GM12874 (cell line): Measurements from ENCODE around the gene TMEM205.

Experiments
- TF ChIP-seq, protein P1 (sequence below): IDR thresholded peaks from 2 replicates; pipeline ENCODE4 v1.5.1; 2011; ENCODE audit warnings: low read depth, mild to moderate bottlenecking, control low read depth, low read length, moderate library complexity; ENCODE audit not compliant: insufficient read depth

TMEM205 gene

DNA sequence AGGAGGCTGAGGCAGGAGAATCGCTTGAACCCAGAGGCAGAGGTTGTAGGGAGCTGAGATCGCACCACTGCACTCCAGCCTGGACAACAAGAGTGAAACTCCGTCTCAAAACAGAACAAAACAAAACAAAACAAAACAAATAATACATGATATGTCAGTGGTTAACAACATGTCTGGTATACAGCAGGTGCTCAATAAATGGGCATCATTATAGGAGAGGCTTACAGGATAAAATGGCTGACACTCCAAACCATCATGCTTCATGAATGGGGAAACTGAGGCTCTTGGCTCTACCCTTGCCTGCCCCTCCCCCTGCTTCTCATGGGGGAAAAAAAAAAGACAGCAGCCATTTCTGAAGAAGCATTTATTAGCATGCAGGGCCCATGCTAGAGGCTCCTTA, 3.6 kb downstream of the TMEM205 start:
- TF ChIP-seq, protein P1, sequence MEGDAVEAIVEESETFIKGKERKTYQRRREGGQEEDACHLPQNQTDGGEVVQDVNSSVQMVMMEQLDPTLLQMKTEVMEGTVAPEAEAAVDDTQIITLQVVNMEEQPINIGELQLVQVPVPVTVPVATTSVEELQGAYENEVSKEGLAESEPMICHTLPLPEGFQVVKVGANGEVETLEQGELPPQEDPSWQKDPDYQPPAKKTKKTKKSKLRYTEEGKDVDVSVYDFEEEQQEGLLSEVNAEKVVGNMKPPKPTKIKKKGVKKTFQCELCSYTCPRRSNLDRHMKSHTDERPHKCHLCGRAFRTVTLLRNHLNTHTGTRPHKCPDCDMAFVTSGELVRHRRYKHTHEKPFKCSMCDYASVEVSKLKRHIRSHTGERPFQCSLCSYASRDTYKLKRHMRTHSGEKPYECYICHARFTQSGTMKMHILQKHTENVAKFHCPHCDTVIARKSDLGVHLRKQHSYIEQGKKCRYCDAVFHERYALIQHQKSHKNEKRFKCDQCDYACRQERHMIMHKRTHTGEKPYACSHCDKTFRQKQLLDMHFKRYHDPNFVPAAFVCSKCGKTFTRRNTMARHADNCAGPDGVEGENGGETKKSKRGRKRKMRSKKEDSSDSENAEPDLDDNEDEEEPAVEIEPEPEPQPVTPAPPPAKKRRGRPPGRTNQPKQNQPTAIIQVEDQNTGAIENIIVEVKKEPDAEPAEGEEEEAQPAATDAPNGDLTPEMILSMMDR = no peak

DNA sequence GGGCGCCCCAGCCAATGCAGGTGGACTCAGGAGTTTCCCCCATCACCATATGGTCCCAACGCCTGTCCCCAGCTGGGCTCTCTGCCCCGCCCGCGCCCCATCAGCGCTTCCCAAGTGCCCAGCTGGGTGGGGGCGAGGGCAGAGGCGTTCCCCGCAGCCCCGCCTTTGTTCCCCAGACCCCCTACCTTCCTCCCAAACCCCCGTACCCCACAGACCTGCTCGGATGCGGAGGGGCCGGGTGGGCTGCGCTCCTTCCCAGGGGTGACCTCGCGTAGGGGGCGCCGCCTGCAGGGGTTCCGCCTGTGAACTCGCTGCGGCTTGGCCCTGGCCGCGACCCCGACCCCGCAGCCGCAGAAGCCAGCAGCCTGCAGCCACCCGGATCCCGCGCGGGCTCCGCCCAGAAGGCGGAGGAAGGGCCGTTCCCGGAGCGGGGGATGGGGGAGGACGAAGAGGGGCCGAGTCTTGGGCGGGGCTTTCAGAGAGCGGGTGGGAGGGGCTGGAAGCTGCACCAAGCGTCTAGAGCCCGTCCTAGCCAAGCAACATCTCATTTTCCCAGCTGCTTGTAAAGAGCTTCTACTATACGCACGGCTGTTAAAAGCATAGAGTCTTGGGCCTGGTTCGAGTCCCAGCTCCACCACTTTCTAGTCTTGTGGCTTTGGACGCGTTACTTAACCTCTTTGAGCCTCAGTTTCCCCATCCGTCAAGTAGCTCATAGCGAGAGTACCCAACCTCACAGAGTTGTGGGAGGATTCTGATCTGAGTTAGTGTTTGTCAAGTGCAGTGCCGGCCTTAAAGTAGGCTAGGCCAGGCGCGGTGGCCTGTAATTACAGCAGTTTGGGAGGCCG, 6.6 kb downstream of the TMEM205 start, which contains the start of gene RAB3D:
RAB3D (minus strand) TSS at position 404 of the 845 bp plus-strand sequence. CDS start 2,258 bp downstream, outside the sequence.
- TF ChIP-seq, protein P1 = no peak

- TF ChIP-seq, protein P1 = no peak
Observed at GRCh38 chr19:11338569-11339253, 7.4 kb downstream of the TMEM205 start.

- TF ChIP-seq, protein P1 = no peak
Observed at GRCh38 chr19:11338121-11338520, 7.9 kb downstream of the TMEM205 start.

- TF ChIP-seq, protein P1 = no peak
Observed at GRCh38 chr19:11337080-11337479, 9.0 kb downstream of the TMEM205 start.

DNA sequence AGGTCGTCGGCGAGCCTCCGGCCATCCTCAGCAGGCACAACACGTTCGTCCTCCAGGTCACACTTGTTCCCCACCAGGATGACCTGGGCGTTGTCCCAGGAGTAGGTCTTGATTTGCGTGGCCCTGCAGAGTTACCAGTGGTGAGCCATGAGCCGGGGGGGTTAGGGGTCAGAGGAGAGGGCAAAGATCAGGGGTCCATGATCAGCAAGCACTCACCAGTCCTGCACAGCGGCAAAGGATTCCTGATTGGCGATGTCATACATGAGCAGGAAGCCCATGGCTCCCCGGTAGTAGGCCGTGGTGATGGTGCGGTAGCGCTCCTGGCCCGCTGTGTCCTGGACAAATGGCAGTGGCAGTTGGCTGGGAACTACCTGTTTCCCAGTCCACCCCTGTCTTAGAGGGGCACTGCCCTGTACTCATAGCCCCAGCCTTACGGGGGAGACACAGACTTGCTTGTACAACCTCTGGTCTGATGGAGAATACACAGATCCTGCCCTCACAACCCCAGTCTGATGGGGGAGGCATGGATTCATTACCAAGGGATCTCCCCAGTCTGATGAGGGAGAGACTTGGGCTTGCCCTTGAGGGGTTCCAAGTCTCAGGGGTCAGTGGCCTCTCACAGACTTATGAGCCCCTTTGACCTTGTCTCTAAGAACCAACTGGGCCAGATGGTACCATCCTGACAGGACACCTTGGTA, 10.5 kb downstream of the TMEM205 start:
- TF ChIP-seq, protein P1 = no peak

DNA sequence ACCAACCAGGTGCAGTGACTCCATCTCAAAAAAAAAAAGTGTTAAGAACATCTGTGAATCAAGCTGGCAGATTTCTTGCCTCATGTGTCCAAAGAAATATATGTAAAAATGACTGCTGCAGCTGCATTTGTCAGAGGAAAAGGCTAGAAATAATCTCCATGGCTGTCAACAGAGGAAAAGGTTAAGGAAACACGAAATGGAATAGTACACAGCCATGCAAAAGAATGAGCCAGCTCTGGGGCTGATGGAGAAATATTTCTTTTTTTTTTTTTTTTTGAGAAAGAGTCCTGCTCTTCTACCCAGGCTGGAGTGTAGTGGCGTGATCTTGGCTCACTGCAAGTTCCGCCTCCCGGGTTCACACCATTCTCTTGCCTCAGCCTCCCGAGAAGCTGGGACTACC, 13.2 kb downstream of the TMEM205 start:
- TF ChIP-seq, protein P1 = no peak
